K562 (cell line): ENCODE results near the gene MLST8. TPM values are rescaled to one million over a fixed set of nuclear protein-coding genes. Genes with fewer than 3 reads are reported as not detected.

Experiments
- ATAC-seq: fragments of 200-7000 bp; cut with Tn5 transposase; 3 replicates; pipeline ENCODE4 v1.9.1; 2020; ENCODE audit warnings: moderate library complexity
- BruUV-seq: library from RNA; stranded (reverse); fragments of 400-500 nt; replicated peaks from 2 replicates; lab custom pipeline; 2021; lab: Mats Ljungman, UMichigan
- CTCF ChIA-PET: fragments of 300-600 bp; formaldehyde crosslinking; extraction: SDS; loops from one replicate; lab custom pipeline; 2021; ENCODE audit warnings: low intra/inter-chr PET ratio; lab: Yijun Ruan, JAX
- POLR2A ChIA-PET: fragments of 300-600, 350-650 bp; sonication (Branson Sonifier 250); formaldehyde crosslinking; extraction: SDS; loops from one replicate; lab custom pipeline; 2021; ENCODE audit warnings: antibody characterized with exemption, inconsistent platforms; lab: Yijun Ruan, JAX
- DNase-seq, 4 experiments: peaks; one replicate each; pipeline versions ENCODE4 v3.0.0 to v3.0.0-alpha.2; 2011 to 2018; ENCODE audit warnings: low spot score in 3 of 4, mixed read lengths in 3 of 4; ENCODE audit errors: extremely low read depth in 1 of 4
- FAIRE-seq: peaks from 2 replicates; lab custom pipeline; 2011; peaks lifted over from hg19 to GRCh38; lab: Jason Lieb, UNC
- H2AFZ ChIP-seq: 2 replicates; pipeline ENCODE4 v1.6.0; 2011; ENCODE audit warnings: low read depth, low read length, control low read depth, inconsistent platforms
- H3K27ac ChIP-seq: fragments of 200-600 bp; 3 replicates; pipeline ENCODE4 v1.8.0; 2011; ENCODE audit warnings: low read depth, mild to moderate bottlenecking, control low read depth, inconsistent platforms, low read length, moderate library complexity, mixed read lengths; ENCODE audit errors: extremely low read depth
- H3K27me3 ChIP-seq, 2 experiments: fragments of 300-600 bp in 1 of 2; 2 replicates in 1 of 2; 3 replicates in 1 of 2; pipeline versions ENCODE4 v1.6.0 to v1.8.0; 2011; ENCODE audit warnings: inconsistent platforms in 2 of 2, low read length in 2 of 2, mild to moderate bottlenecking in 1 of 2, mixed read lengths in 1 of 2, moderate library complexity in 1 of 2; ENCODE audit not compliant: control insufficient read depth in 2 of 2, insufficient read depth in 2 of 2
- H3K36me3 ChIP-seq: fragments of 300-600 bp; 3 replicates; pipeline ENCODE4 v1.8.0; 2011; ENCODE audit warnings: mild to moderate bottlenecking, low read length, inconsistent platforms; ENCODE audit not compliant: control insufficient read depth, insufficient read depth
- H3K4me1 ChIP-seq, 2 experiments: fragments of 200-600 bp in 1 of 2; replicated peaks in 1 of 2; 2 replicates in 1 of 2; 3 replicates in 1 of 2; pipeline versions ENCODE4 v1.5.1 to v1.8.0; 2011; ENCODE audit warnings: inconsistent platforms in 2 of 2, low read length in 2 of 2, mild to moderate bottlenecking in 1 of 2, mixed read lengths in 1 of 2, moderate library complexity in 1 of 2; ENCODE audit not compliant: control insufficient read depth in 2 of 2, insufficient read depth in 2 of 2
- H3K4me2 ChIP-seq: 2 replicates; pipeline ENCODE4 v1.6.1; 2011; ENCODE audit warnings: low read length, control low read depth, inconsistent platforms, mixed read lengths; ENCODE audit not compliant: insufficient read depth
- H3K4me3 ChIP-seq: fragments of 200-600 bp; sonication (generic), shearing (Covaris generic); 2 replicates; pipeline ENCODE4 v1.5.1; 2016; ENCODE audit warnings: control low read depth, inconsistent platforms
- H3K79me2 ChIP-seq: fragments of 200-600 bp; 3 replicates; pipeline ENCODE4 v1.8.0; 2011; ENCODE audit warnings: low read length, inconsistent platforms; ENCODE audit not compliant: control insufficient read depth, insufficient read depth
- H3K9ac ChIP-seq, 2 experiments: 2 replicates each; pipeline versions ENCODE4 v1.6.0 to v1.6.1; 2011; ENCODE audit warnings: low read depth in 2 of 2, low read length in 2 of 2, control low read depth in 1 of 2, inconsistent platforms in 1 of 2, mild to moderate bottlenecking in 1 of 2, mixed read lengths in 1 of 2; ENCODE audit not compliant: insufficient read depth in 1 of 2
- H3K9me1 ChIP-seq: one replicate; pipeline ENCODE4 v1.6.0; 2011; ENCODE audit warnings: inconsistent platforms, mild to moderate bottlenecking, low read length, moderate library complexity; ENCODE audit not compliant: control insufficient read depth, insufficient read depth
- H3K9me3 ChIP-seq: replicated peaks from 2 replicates; pipeline ENCODE4 v1.5.1; 2011; ENCODE audit warnings: low read depth, low read length, inconsistent platforms; ENCODE audit not compliant: control insufficient read depth, insufficient read depth
- H4K20me1 ChIP-seq: replicated peaks from 2 replicates; pipeline ENCODE4 v1.6.1; 2011; ENCODE audit warnings: low read length, inconsistent platforms, mixed read lengths; ENCODE audit not compliant: control insufficient read depth, insufficient read depth
- POLR2A ChIP-seq: fragments of 450-650 bp; conservative IDR thresholded peaks from 2 replicates; pipeline ENCODE4 v1.6.1; 2016
- SUPT5H ChIP-seq: fragments of 450-650 bp; IDR thresholded peaks from 2 replicates; pipeline ENCODE4 v1.6.1; 2016
- ZBED1 ChIP-seq: IDR thresholded peaks from 2 replicates; pipeline ENCODE4 v1.6.1; 2014
- WGBS: fragments of 100-300 bp; shearing (Covaris generic); methylation state at CpG from one replicate; pipeline ENCODE4 v1.1.6; 2016; ENCODE audit warnings: low coverage, mixed read lengths; ENCODE audit not compliant: insufficient coverage; ENCODE audit errors: missing lambda C conversion rate; 5-methylcytosine and 5-hydroxymethylcytosine counted together
- in situ Hi-C: fragments of 300-500 bp; cut with MboI; formaldehyde crosslinking; loops from 4 replicates; pipeline ENCODE4 v1.15.0; 2018; ENCODE audit warnings: inconsistent platforms, mixed read lengths
- intact Hi-C: fragments of 100-400 bp; cut with micrococcal nuclease; formaldehyde crosslinking; loops from 2 replicates; pipeline ENCODE4 v1.14.2; 2022
- polyA plus RNA-seq, 8 experiments: library from polyadenylated mRNA; depleted of rRNA in 4 of 8; stranded (reverse) in 5 of 8; unstranded in 3 of 8; fragments of >200 nt; fragmentation: Nextera tagmentation in 2 of 8; fragmentation: Illumina TruSeq in 1 of 8; extraction: Ambion mirVana in 2 of 8; extraction: Trizol in 1 of 8; gene quantifications; 2 replicates each; pipeline versions ENCODE4 v1.2.1 to v1.2.3, GENCODE V29; 2011 to 2014; ENCODE audit warnings: inconsistent platforms in 1 of 8, missing spikeins in 1 of 8
- total RNA-seq, 7 experiments: library from RNA; depleted of rRNA in 6 of 7; stranded (reverse); fragments of >200 nt in 6 of 7; fragmentation: Illumina TruSeq in 2 of 7; extraction: Trizol in 2 of 7; gene quantifications; 2 replicates each; pipeline versions ENCODE4 v1.2.1 to v1.2.3, GENCODE V29; 2011 to 2021; ENCODE audit warnings: low replicate concordance in 1 of 7
- TF ChIP-seq, protein P1 (sequence below): fragments of 450-650 bp; formaldehyde crosslinking; IDR thresholded peaks from 2 replicates; pipeline ENCODE4 v1.4.0; 2020; ENCODE audit warnings: mild to moderate bottlenecking, moderate library complexity

The MLST8 gene
- total and polyA plus RNA-seq, 9 of the 15 experiments (the other 6 are each of a cell fraction or from before 2014, with no cell fraction given): 1.5 to 116 (median 43.3) TPM

- H2AFZ ChIP-seq: no peak overlapping the region
- H3K27me3 ChIP-seq: no peaks in the 10 kb centered on the region
- intact Hi-C loops (no loop called here), in situ Hi-C loops (no loop called here)
- DNase-seq (no peak), ATAC-seq (no peak), FAIRE-seq (no peak)
- TSS peak; percentile 85 for BruUV-seq
- POLR2A ChIA-PET: interaction anchor here (0.6 to 1.1 kb wide), 4 partner anchors 10 to 1139 kb away, joined by 3 to 7 read pairs (median 4); partner anchors contain the start of gene TRAF7
- TF ChIP-seq ZBED1 (no peak), POLR2A (peak; percentile 38; the same call in 1 of the 2 replicates), SUPT5H (peak; percentile 56)
- TF ChIP-seq, protein P1, sequence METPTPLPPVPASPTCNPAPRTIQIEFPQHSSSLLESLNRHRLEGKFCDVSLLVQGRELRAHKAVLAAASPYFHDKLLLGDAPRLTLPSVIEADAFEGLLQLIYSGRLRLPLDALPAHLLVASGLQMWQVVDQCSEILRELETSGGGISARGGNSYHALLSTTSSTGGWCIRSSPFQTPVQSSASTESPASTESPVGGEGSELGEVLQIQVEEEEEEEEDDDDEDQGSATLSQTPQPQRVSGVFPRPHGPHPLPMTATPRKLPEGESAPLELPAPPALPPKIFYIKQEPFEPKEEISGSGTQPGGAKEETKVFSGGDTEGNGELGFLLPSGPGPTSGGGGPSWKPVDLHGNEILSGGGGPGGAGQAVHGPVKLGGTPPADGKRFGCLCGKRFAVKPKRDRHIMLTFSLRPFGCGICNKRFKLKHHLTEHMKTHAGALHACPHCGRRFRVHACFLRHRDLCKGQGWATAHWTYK (CRISPR knock-in tag): 0 out of 2 replicates have a peak, but pooled peaks have one; percentile 38
- WGBS: 98% methylated on average over 16 of the region's 20 CpGs
- H3K4me1 ChIP-seq: peaks cover 2 to 78% of the 10 kb centered on the region in 2 experiments; a peak in 3 of 5 replicates
- no peaks in the 10 kb centered on the region; the same call in 1 of the 2 replicates for H4K20me1 ChIP-seq
- no peaks in the 10 kb centered on the region for H3K9me1 ChIP-seq
- CTCF ChIA-PET: no interaction called here
- H3K4me2 ChIP-seq: no peak overlapping the region
- peaks cover 49% of the 10 kb centered on the region; the same call in 1 of the 3 replicates for H3K36me3 ChIP-seq
- no peaks in the 10 kb centered on the region for H3K79me2 ChIP-seq
- H3K9me3 ChIP-seq: no peaks in the 10 kb centered on the region
- H3K27ac ChIP-seq: no peak overlapping the region
- H3K9ac ChIP-seq: no peak overlapping the region; a peak in 1 of 4 replicates
- H3K4me3 ChIP-seq: no peak overlapping the region
Observed at GRCh38 chr16:2177561-2177960, 27.7 kb upstream of the MLST8 start.
